ENCODE data around the gene ZNF783.
A peak's percentile ranks its signal among the peaks of the same experiment; 100 is the strongest.
"Not testable (repeated sequence)": the region's sequence is repeated elsewhere in the genome, so short reads cannot be mapped to it uniquely, and the experiment has no call there.

Gene ZNF783

GRCh38 chr7:149300620-149301285 is 38.8 kb downstream of the ZNF783 start:
- DNase-seq (ENCODE audit: low read depth, low spot score) = no peak

DNA sequence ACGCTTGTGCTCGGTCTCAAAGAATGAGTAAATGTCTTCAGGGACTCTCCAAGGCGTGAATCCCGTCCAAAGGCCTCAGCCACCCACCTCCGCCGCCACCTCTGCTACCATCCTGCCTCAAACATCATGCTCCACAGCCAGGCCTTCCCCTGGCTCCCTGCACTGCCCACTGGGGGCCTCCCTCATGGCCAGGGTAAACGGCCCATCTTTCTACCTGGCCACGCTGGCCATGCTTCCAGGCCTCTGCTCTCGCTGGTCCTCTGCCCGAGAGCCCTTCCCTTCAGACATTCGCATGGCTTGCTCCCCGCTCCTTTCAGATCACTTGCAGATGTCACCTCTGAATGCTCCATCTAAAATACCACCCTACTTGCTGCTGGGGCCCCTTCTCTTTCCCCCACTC is 40.2 kb downstream of the ZNF783 start:
- no peak for DNase-seq (ENCODE audit: low read depth, low spot score)

GRCh38 chr7:149302865-149303264 is 40.9 kb downstream of the ZNF783 start:
- no peak for DNase-seq (ENCODE audit: low read depth, low spot score)

DNA sequence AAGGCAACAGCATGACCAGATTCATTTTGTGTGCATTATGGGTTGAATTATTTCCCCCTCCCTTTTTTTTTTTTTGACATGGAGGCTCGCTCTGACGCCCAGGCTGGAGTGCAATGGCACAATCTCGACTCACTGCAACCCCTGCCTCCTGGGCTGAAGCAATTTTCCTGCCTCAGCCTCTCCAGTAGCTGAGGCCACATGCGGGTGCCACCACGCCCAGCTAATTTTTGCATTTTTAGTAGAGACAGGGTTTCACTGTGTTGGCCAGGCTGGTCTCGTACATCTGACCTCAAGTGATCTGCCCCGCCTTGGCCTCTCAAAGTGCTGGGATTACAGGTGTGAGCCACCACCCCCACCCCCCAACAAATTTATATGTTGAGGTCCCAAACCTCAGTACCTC is 42.0 kb downstream of the ZNF783 start:
- DNase-seq (ENCODE audit: low read depth, low spot score) = no peak

- DNase-seq (ENCODE audit: low read depth, low spot score) = no peak
These were observed 44.9 kb downstream of the ZNF783 start for GRCh38 chr7:149306854-149307253.

DNA sequence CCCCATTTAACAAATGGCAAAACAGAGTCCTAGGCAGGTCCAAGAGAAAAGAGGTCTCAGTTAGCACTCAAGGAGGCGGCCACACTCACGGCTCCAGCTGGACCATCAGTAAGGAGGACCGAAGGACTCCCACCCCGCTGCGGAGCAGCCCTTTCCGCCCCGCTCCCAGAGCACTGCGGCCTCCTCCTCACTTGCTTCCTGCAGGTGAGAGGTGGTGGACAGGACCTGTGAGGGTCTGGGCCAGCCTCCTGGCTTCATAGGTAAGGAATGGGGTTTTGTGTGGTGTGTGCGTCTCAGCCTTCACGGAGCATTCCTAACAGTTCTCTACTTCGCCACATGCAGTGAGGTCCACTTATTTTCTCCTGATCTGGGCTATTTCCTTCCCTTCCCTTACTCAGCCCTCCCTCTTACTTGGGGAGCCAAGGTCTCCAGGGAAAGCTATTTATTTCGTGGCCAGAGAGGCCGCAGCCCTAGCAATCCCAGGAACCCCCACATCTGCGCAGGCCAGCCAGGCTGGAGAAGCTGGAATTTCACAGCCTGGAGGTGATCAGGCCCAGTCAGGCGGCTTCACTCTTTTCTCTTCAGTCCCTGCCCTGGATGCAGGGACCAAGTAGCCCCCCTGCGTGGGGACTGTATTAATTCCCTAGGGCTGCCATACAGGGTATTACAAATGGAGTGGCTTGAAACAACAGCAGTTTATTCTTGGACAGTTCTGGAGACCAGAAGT is 45.9 kb downstream of the ZNF783 start:
- DNase-seq (ENCODE audit: low read depth, low spot score) = no peak

DNA sequence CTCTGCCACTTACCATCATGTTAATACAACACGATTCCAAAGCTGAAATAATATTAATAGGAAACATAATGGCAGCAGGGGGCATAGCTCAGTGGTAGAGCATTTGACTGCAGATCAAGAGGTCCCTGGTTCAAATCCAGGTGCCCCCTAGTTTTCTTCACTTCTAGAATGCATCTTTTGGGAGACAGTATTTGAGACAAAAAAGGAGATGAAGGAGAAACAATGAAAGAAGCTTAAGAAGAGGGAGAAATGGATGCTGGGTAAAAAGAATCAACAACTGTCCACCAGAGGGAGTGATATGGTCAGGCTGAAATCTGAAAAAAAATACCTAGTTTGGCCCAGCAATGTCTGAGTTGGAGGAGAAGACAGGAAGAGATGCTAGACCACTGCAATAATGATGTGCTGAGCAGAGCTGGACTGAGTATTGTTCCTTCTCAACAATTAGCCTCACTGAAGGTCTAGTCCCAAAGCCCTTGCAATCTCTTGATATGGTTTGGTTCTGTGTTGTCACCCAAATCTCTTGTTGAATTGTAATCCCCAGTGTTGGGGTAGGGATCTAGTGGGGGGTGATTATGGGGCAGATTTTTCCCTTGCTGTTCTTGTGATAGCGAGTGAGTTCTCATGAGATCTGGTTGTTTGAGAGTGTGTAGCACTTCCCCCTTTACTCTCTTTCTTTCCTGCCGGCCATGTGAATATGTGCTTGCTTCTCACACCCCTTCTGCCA is 48.3 kb downstream of the ZNF783 start:
- peak; percentile 46 for DNase-seq (ENCODE audit: low read depth, low spot score)

- no peak for DNase-seq (ENCODE audit: low read depth, low spot score)
These were observed 49.1 kb downstream of the ZNF783 start for GRCh38 chr7:149310990-149311573.

- no peak for DNase-seq (ENCODE audit: low read depth, low spot score)
These were observed 52.0 kb downstream of the ZNF783 start for GRCh38 chr7:149313981-149314380.

GRCh38 chr7:149316606-149317005 is 54.6 kb downstream of the ZNF783 start:
- DNase-seq (ENCODE audit: low read depth, low spot score) = no peak

DNA sequence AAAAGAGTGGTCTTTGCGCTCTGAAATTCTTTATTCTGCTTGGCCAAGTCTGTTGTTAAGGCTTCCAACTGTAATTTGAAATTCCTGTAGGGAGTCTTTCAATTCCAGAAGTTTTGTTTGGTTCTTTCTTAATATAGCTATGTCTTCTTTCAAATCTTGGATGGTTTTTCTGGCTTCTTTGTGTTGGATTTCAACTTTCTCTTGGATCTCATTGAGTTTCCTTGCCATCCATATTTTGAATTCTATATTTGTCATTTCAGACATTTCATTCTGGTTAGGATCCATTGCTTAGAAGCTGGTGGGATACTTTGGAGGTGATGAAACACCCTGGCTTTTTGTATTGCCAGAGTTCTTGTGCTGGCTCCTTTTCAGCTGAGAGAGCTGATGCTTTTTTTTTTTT is 55.5 kb downstream of the ZNF783 start:
- no peak for DNase-seq (ENCODE audit: low read depth, low spot score)

DNA sequence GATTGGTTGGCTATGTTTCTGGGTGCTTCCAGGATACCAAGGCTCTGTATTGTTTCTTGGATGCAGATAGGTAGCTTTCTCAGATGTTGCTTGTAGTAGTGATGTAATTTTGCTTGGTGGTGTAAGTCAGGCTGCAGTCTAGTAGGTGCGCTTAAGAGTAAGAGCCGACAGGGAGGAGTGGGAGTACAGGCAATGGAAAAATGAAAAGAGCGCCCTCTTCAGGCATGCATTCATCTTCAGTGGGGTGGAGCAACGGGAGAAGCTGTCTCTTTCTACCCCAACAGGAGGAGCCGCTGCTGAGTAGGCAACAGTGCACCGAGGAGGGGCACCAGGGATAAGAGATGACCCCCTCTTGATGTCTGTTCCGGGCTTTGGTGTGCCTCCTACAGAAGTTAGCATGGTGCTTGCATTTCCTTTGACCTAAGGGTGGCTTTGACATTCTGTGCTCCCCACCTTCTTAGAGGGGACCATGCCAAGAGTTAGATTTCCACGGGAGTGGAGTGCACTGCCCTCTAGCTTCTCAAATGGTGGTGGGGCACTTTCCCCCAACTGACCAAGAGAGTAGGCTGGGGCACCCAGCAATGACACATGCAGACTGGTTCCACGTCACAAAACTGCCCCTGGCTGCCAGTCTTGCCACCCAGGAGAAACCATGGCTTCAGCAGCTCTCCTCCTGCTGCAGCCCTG is 56.1 kb downstream of the ZNF783 start:
- peak; percentile 31 for DNase-seq (ENCODE audit: low read depth, low spot score)

GRCh38 chr7:149319376-149319775 is 57.4 kb downstream of the ZNF783 start:
- no peak for DNase-seq (ENCODE audit: low read depth, low spot score)

DNA sequence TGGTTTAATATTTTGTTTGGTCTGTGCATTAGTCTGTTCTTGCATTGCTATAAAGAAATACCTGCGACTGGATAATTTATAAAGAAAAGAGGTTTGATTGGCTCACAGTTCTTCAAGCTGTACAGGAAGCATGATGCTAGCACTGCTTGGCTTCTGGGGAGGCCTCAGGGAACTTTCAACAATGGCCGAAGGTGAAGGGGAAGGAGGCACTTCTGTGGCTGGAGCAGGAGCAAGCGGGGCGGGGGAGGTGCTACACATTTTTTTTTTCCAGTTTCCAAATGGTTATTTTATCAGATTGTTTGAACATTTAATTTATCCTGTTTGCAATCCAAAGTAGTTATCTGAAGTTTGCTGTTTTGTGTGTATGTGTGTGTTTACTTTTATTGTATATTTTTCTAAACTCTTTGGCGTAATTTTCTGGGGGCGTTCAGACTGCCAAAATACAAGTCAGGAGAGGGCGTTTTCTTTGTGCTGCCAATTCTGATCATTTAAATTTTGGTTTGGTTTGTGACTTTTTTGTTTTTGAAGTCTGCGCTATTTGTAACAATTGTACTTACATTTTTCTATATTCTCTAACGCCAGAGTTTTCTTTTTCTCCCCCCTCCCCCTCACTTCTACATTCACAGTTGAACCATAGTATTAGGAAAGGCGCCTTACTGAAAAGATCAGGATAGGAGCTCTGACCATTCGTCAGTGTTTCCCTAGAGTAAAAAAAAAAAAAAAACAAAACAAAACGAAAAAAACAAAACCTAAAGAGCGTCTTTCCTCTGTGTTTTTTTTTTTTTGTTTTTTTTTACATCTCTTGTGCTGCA is 58.5 kb downstream of the ZNF783 start:
- no peak for DNase-seq (ENCODE audit: low read depth, low spot score)

DNA sequence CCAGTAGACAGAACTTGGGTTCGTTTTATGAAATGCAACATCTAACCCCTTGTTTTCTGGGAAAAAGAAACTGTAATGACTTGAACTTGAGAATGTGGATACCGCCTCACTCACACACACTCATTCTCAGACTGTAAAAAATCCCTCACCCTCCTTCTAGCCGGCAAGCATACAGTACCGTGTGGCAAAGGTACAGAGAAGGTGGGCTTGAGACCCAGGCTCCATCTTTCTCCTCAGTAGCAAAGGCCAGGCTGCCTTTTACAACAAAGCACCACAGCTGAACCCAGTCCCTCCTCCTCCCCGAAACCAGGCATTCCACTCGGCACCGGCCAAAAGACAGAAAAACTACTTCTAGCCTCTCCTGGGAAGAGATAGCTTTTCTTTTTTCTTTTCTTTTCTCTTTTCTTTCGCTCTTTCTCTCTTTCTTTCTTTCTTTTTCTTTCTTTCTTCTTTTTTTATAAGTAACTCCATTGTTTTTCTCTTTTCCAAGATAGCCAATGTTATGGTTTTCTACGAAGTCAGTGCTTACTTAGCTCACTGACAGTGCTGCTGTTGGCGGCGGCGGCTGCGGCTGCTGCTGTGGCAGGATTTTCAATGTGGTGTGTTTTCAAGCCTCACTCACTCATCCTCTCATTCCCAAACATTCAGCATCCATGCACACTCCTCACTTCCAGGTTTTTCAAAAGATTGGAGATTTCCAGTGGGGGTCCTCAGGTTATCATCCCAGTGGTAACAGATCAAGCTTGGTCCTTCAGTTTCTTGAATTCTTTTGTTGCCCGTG is 59.3 kb downstream of the ZNF783 start:
- not testable (repeated sequence) for DNase-seq (ENCODE audit: low read depth, low spot score)

- no peak for DNase-seq (ENCODE audit: low read depth, low spot score)
These were observed 60.1 kb downstream of the ZNF783 start for GRCh38 chr7:149321978-149322541.

GRCh38 chr7:149322737-149323136 is 60.7 kb downstream of the ZNF783 start:
- DNase-seq (ENCODE audit: low read depth, low spot score) = no peak

- DNase-seq (ENCODE audit: low read depth, low spot score) = no peak
These were observed 63.3 kb downstream of the ZNF783 start for GRCh38 chr7:149325248-149325647.

DNA sequence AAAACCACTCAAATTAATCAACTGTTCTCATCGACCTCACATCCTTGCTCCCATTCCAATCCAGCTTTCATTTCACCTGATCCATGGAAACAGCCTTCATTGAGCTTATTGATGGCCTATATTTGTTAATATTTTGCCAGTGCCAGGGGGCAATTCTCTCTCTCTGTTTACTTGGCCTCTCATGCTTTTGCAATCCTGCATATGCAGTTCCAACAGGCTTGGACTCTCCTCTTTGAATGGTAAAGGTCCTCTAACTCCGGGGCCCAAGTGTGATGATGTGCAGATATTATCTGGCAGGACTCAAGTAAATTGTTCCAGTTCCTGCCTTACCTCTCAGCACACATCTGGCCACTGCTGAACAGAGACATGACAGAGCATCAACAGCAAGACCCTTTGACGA is 67.3 kb downstream of the ZNF783 start:
- DNase-seq (ENCODE audit: low read depth, low spot score) = no peak
